K562 (cell line): ENCODE data around the gene LCNL1. TPM values are rescaled to one million over a fixed set of nuclear protein-coding genes. Genes with fewer than 3 reads are reported as not detected.
A peak's percentile ranks its signal among the peaks of the same experiment; 100 is the strongest.

Experiments
- ATAC-seq: fragments of 200-7000 bp; cut with Tn5 transposase; 3 replicates; pipeline ENCODE4 v1.9.1; 2020; ENCODE audit warnings: moderate library complexity
- BruUV-seq: library from RNA; stranded (reverse); fragments of 400-500 nt; replicated peaks from 2 replicates; lab custom pipeline; 2021; lab: Mats Ljungman, UMichigan
- CTCF ChIA-PET: fragments of 300-600 bp; formaldehyde crosslinking; extraction: SDS; loops from one replicate; lab custom pipeline; 2021; ENCODE audit warnings: low intra/inter-chr PET ratio; lab: Yijun Ruan, JAX
- POLR2A ChIA-PET: fragments of 300-600, 350-650 bp; sonication (Branson Sonifier 250); formaldehyde crosslinking; extraction: SDS; loops from one replicate; lab custom pipeline; 2021; ENCODE audit warnings: antibody characterized with exemption, inconsistent platforms; lab: Yijun Ruan, JAX
- DNase-seq, 4 experiments: peaks; one replicate each; pipeline versions ENCODE4 v3.0.0 to v3.0.0-alpha.2; 2011 to 2018; ENCODE audit warnings: low spot score in 3 of 4, mixed read lengths in 3 of 4; ENCODE audit errors: extremely low read depth in 1 of 4
- FAIRE-seq: peaks from 2 replicates; lab custom pipeline; 2011; peaks lifted over from hg19 to GRCh38; lab: Jason Lieb, UNC
- H2AFZ ChIP-seq: 2 replicates; pipeline ENCODE4 v1.6.0; 2011; ENCODE audit warnings: low read depth, low read length, control low read depth, inconsistent platforms
- H3K27ac ChIP-seq: fragments of 200-600 bp; 3 replicates; pipeline ENCODE4 v1.8.0; 2011; ENCODE audit warnings: low read depth, mild to moderate bottlenecking, control low read depth, inconsistent platforms, low read length, moderate library complexity, mixed read lengths; ENCODE audit errors: extremely low read depth
- H3K27me3 ChIP-seq, 2 experiments: fragments of 300-600 bp in 1 of 2; 2 replicates in 1 of 2; 3 replicates in 1 of 2; pipeline versions ENCODE4 v1.6.0 to v1.8.0; 2011; ENCODE audit warnings: inconsistent platforms in 2 of 2, low read length in 2 of 2, mild to moderate bottlenecking in 1 of 2, mixed read lengths in 1 of 2, moderate library complexity in 1 of 2; ENCODE audit not compliant: control insufficient read depth in 2 of 2, insufficient read depth in 2 of 2
- H3K36me3 ChIP-seq: fragments of 300-600 bp; 3 replicates; pipeline ENCODE4 v1.8.0; 2011; ENCODE audit warnings: mild to moderate bottlenecking, low read length, inconsistent platforms; ENCODE audit not compliant: control insufficient read depth, insufficient read depth
- H3K4me1 ChIP-seq, 2 experiments: fragments of 200-600 bp in 1 of 2; replicated peaks in 1 of 2; 2 replicates in 1 of 2; 3 replicates in 1 of 2; pipeline versions ENCODE4 v1.5.1 to v1.8.0; 2011; ENCODE audit warnings: inconsistent platforms in 2 of 2, low read length in 2 of 2, mild to moderate bottlenecking in 1 of 2, mixed read lengths in 1 of 2, moderate library complexity in 1 of 2; ENCODE audit not compliant: control insufficient read depth in 2 of 2, insufficient read depth in 2 of 2
- H3K4me2 ChIP-seq: 2 replicates; pipeline ENCODE4 v1.6.1; 2011; ENCODE audit warnings: low read length, control low read depth, inconsistent platforms, mixed read lengths; ENCODE audit not compliant: insufficient read depth
- H3K4me3 ChIP-seq: fragments of 200-600 bp; sonication (generic), shearing (Covaris generic); 2 replicates; pipeline ENCODE4 v1.5.1; 2016; ENCODE audit warnings: control low read depth, inconsistent platforms
- H3K79me2 ChIP-seq: fragments of 200-600 bp; 3 replicates; pipeline ENCODE4 v1.8.0; 2011; ENCODE audit warnings: low read length, inconsistent platforms; ENCODE audit not compliant: control insufficient read depth, insufficient read depth
- H3K9ac ChIP-seq, 2 experiments: 2 replicates each; pipeline versions ENCODE4 v1.6.0 to v1.6.1; 2011; ENCODE audit warnings: low read depth in 2 of 2, low read length in 2 of 2, control low read depth in 1 of 2, inconsistent platforms in 1 of 2, mild to moderate bottlenecking in 1 of 2, mixed read lengths in 1 of 2; ENCODE audit not compliant: insufficient read depth in 1 of 2
- H3K9me1 ChIP-seq: one replicate; pipeline ENCODE4 v1.6.0; 2011; ENCODE audit warnings: inconsistent platforms, mild to moderate bottlenecking, low read length, moderate library complexity; ENCODE audit not compliant: control insufficient read depth, insufficient read depth
- H3K9me3 ChIP-seq: replicated peaks from 2 replicates; pipeline ENCODE4 v1.5.1; 2011; ENCODE audit warnings: low read depth, low read length, inconsistent platforms; ENCODE audit not compliant: control insufficient read depth, insufficient read depth
- H4K20me1 ChIP-seq: replicated peaks from 2 replicates; pipeline ENCODE4 v1.6.1; 2011; ENCODE audit warnings: low read length, inconsistent platforms, mixed read lengths; ENCODE audit not compliant: control insufficient read depth, insufficient read depth
- CBFA2T3 ChIP-seq: fragments of 450-650 bp; IDR thresholded peaks from 2 replicates; pipeline ENCODE4 v1.6.1; 2017
- FUS ChIP-seq: fragments of 200-400 bp; formaldehyde crosslinking; optimal IDR thresholded peaks from 2 replicates; pipeline ENCODE3; 2017; ENCODE audit warnings: low read depth, low read length
- GTF2B ChIP-seq: IDR thresholded peaks from 2 replicates; pipeline ENCODE4 v1.6.1; 2011; ENCODE audit not compliant: insufficient read length; ENCODE audit errors: extremely low read depth
- NR1H2 ChIP-seq: sonication (generic); formaldehyde crosslinking; IDR thresholded peaks from 2 replicates; pipeline ENCODE4 v1.4.0; 2020; ENCODE audit warnings: mild to moderate bottlenecking, missing genetic modification reagents
- NR4A1 ChIP-seq, 2 experiments: fragments of 250-450 bp in 1 of 2; fragments of 450-650 bp in 1 of 2; sonication (Bioruptor Pico) in 1 of 2; IDR thresholded peaks; 2 replicates each; pipeline versions ENCODE4 v1.4.0 to v1.6.1; 2016 to 2020; ENCODE audit warnings: mild to moderate bottlenecking in 2 of 2, missing compliant biosample characterization in 1 of 2, missing genetic modification characterization in 1 of 2, moderate library complexity in 1 of 2
- SIRT6 ChIP-seq: IDR thresholded peaks from one replicate; pipeline ENCODE4 v1.6.1; 2012; ENCODE audit warnings: low read depth, mild to moderate bottlenecking, control low read depth, inconsistent platforms, low read length, moderate library complexity
- SMARCB1 ChIP-seq: IDR thresholded peaks from 2 replicates; pipeline ENCODE4 v1.6.1; 2011; ENCODE audit warnings: improper control_type of control experiment, low read depth; ENCODE audit not compliant: insufficient read length
- ZNF253 ChIP-seq: fragments of 250-450 bp; sonication (Bioruptor Pico); conservative IDR thresholded peaks from 2 replicates; pipeline ENCODE4 v1.6.1; 2021; ENCODE audit warnings: mild to moderate bottlenecking
- WGBS: fragments of 100-300 bp; shearing (Covaris generic); methylation state at CpG from one replicate; pipeline ENCODE4 v1.1.6; 2016; ENCODE audit warnings: low coverage, mixed read lengths; ENCODE audit not compliant: insufficient coverage; ENCODE audit errors: missing lambda C conversion rate; 5-methylcytosine and 5-hydroxymethylcytosine counted together
- in situ Hi-C: fragments of 300-500 bp; cut with MboI; formaldehyde crosslinking; loops from 4 replicates; pipeline ENCODE4 v1.15.0; 2018; ENCODE audit warnings: inconsistent platforms, mixed read lengths
- intact Hi-C: fragments of 100-400 bp; cut with micrococcal nuclease; formaldehyde crosslinking; loops from 2 replicates; pipeline ENCODE4 v1.14.2; 2022
- polyA plus RNA-seq, 8 experiments: library from polyadenylated mRNA; depleted of rRNA in 4 of 8; stranded (reverse) in 5 of 8; unstranded in 3 of 8; fragments of >200 nt; fragmentation: Nextera tagmentation in 2 of 8; fragmentation: Illumina TruSeq in 1 of 8; extraction: Ambion mirVana in 2 of 8; extraction: Trizol in 1 of 8; gene quantifications; 2 replicates each; pipeline versions ENCODE4 v1.2.1 to v1.2.3, GENCODE V29; 2011 to 2014; ENCODE audit warnings: inconsistent platforms in 1 of 8, missing spikeins in 1 of 8
- total RNA-seq, 7 experiments: library from RNA; depleted of rRNA in 6 of 7; stranded (reverse); fragments of >200 nt in 6 of 7; fragmentation: Illumina TruSeq in 2 of 7; extraction: Trizol in 2 of 7; gene quantifications; 2 replicates each; pipeline versions ENCODE4 v1.2.1 to v1.2.3, GENCODE V29; 2011 to 2021; ENCODE audit warnings: low replicate concordance in 1 of 7
- TF ChIP-seq, protein P1 (sequence below), 2 experiments: fragments of 450-650 bp; IDR thresholded peaks; 2 replicates each; pipeline ENCODE4 v1.6.1; 2016
- TF ChIP-seq, protein P2 (sequence below): sonication (generic); formaldehyde crosslinking; IDR thresholded peaks from 2 replicates; pipeline ENCODE4 v1.5.0; 2020; ENCODE audit warnings: missing genetic modification reagents
- TF ChIP-seq, protein P3 (sequence below): IDR thresholded peaks from 2 replicates; pipeline ENCODE4 v1.6.1; 2016; ENCODE audit warnings: missing genetic modification characterization, missing compliant biosample characterization
- TF ChIP-seq, protein P4 (sequence below), 2 experiments: IDR thresholded peaks; 2 replicates each; pipeline ENCODE4 v1.6.1; 2011; ENCODE audit warnings: borderline replicate concordance in 1 of 2, control low read depth in 1 of 2, low read depth in 1 of 2, low read length in 1 of 2, mild to moderate bottlenecking in 1 of 2, mixed read lengths in 1 of 2, moderate library complexity in 1 of 2; ENCODE audit not compliant: insufficient read depth in 1 of 2, insufficient read length in 1 of 2, poor library complexity in 1 of 2, severe bottlenecking in 1 of 2; ENCODE audit errors: extremely low read depth in 1 of 2

The LCNL1 gene
- total and polyA plus RNA-seq, 9 of the 15 experiments (the other 6 are each of a cell fraction or from before 2014, with no cell fraction given), result 0.04 to 0.16 (median 0.04) TPM; not detected in 4

DNA sequence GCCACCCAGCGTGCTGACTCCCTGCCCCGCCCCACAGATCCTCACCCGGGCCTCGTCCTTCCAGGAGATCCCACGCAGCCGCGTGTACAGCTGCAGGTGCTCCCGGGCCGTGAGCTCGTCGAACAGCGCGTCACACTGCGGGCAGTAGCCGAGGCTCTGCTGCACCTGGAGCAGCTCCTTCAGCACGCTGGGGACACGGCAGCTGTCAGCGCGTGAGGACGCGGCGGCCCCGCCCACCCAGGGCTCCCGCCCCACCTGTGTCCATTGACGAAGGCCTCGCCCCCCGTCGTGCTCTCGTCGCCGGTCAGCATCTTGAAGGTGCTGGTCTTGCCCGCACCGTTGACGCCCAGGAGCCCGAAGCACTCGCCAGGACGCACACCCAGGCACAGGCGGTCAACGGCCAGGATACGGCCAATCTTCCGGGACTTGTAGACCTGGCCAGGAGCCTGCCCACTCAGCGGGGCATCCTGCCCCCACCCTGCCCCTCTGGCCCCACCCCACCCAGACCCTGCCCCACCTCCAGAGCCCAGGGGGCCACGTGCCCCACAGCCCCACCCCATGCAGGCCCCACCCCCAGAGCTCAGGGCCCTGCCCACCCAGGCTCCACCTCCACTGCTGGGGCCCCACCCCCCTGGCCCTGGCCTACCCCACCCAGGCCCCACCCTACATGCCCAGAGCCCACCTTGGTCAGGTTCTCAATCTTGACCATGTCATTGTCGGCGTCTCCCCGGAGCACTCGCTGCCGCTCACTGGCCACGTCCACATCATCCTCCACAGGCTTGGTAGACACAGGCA is 27.3 kb downstream of the LCNL1 start:
- H3K9ac ChIP-seq, result no peak overlapping the region; a peak in 1 of 4 replicates
- intact Hi-C loops, result no loop called here
- peaks cover 0 to 76% of the 10 kb centered on the region in 2 experiments; a peak in 2 of 5 replicates for H3K4me1 ChIP-seq
- no peak overlapping the region for H2AFZ ChIP-seq
- H3K4me2 ChIP-seq, result no peak overlapping the region
- BruUV-seq, result no TSS peak
- ATAC-seq, result peak; percentile 81
- H3K9me1 ChIP-seq, result no peaks in the 10 kb centered on the region
- no peaks in the 10 kb centered on the region for H4K20me1 ChIP-seq
- WGBS, result 48% methylated on average over 30 of the region's 49 CpGs
- in situ Hi-C loops, result no loop called here
- peak in 3 of 4 experiments; percentile 48 to 76 (median 65) for DNase-seq
- no peak overlapping the region for H3K27ac ChIP-seq
- no peaks in the 10 kb centered on the region for H3K79me2 ChIP-seq
- no peaks in the 10 kb centered on the region for H3K36me3 ChIP-seq
- no peak for FAIRE-seq
- no peaks in the 10 kb centered on the region for H3K27me3 ChIP-seq
- no peak overlapping the region for H3K4me3 ChIP-seq
- POLR2A ChIA-PET, result interaction anchor here (0.7 to 1.5 kb wide), 2 partner anchors 12 to 39 kb away, joined by 3 to 4 read pairs; no protein-coding TSS in a partner anchor
- H3K9me3 ChIP-seq, result no peaks in the 10 kb centered on the region
- CTCF ChIA-PET, result no interaction called here
- TF ChIP-seq FUS, result no peak
- TF ChIP-seq NR4A1 (CRISPR knock-in tag; IDR thresholded peaks at IDR 0.05), result no peak
- no peak for TF ChIP-seq NR4A1 (tag; IDR thresholded peaks at IDR 0.05)
- TF ChIP-seq, protein P1, sequence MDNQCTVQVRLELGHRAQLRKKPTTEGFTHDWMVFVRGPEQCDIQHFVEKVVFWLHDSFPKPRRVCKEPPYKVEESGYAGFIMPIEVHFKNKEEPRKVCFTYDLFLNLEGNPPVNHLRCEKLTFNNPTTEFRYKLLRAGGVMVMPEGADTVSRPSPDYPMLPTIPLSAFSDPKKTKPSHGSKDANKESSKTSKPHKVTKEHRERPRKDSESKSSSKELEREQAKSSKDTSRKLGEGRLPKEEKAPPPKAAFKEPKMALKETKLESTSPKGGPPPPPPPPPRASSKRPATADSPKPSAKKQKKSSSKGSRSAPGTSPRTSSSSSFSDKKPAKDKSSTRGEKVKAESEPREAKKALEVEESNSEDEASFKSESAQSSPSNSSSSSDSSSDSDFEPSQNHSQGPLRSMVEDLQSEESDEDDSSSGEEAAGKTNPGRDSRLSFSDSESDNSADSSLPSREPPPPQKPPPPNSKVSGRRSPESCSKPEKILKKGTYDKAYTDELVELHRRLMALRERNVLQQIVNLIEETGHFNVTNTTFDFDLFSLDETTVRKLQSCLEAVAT (IDR thresholded peaks at IDR 0.05), result no peak
- TF ChIP-seq SMARCB1, result no peak
- TF ChIP-seq, protein P2, sequence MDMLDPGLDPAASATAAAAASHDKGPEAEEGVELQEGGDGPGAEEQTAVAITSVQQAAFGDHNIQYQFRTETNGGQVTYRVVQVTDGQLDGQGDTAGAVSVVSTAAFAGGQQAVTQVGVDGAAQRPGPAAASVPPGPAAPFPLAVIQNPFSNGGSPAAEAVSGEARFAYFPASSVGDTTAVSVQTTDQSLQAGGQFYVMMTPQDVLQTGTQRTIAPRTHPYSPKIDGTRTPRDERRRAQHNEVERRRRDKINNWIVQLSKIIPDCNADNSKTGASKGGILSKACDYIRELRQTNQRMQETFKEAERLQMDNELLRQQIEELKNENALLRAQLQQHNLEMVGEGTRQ (CRISPR knock-in tag), result peak; percentile 18; the same call in 1 of the 2 replicates
- TF ChIP-seq CBFA2T3, result no peak
- TF ChIP-seq GTF2B, result no peak
- TF ChIP-seq SIRT6, result no peak
- TF ChIP-seq, protein P3, sequence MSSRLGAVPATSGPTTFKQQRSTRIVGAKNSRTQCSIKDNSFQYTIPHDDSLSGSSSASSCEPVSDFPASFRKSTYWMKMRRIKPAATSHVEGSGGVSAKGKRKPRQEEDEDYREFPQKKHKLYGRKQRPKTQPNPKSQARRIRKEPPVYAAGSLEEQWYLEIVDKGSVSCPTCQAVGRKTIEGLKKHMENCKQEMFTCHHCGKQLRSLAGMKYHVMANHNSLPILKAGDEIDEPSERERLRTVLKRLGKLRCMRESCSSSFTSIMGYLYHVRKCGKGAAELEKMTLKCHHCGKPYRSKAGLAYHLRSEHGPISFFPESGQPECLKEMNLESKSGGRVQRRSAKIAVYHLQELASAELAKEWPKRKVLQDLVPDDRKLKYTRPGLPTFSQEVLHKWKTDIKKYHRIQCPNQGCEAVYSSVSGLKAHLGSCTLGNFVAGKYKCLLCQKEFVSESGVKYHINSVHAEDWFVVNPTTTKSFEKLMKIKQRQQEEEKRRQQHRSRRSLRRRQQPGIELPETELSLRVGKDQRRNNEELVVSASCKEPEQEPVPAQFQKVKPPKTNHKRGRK (tag), result no peak
- no peak for TF ChIP-seq NR1H2 (CRISPR knock-in tag)
- TF ChIP-seq, protein P4, sequence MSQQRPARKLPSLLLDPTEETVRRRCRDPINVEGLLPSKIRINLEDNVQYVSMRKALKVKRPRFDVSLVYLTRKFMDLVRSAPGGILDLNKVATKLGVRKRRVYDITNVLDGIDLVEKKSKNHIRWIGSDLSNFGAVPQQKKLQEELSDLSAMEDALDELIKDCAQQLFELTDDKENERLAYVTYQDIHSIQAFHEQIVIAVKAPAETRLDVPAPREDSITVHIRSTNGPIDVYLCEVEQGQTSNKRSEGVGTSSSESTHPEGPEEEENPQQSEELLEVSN (IDR thresholded peaks at IDR 0.05; ENCODE audit: borderline replicate concordance in 1 of 2, extremely low read depth in 1 of 2, insufficient read depth in 1 of 2, insufficient read length in 1 of 2, low read depth in 1 of 2, low read length in 1 of 2, poor library complexity in 1 of 2, severe bottlenecking in 1 of 2), result peak in 1 of 2 experiments; percentile 37
- TF ChIP-seq ZNF253 (CRISPR knock-in tag), result no peak
